GM19397 (cell line): ENCODE data around the gene IQGAP2.
"Not testable (repeated sequence)": the region's sequence is repeated elsewhere in the genome, so short reads cannot be mapped to it uniquely, and the experiment has no call there.

Experiments used
- ATAC-seq: cut with Tn5 transposase; IDR thresholded peaks from one replicate; pipeline ENCODE4 v1.9.1; 2021; ENCODE audit warnings: mild to moderate bottlenecking, moderate library complexity; ENCODE audit not compliant: unreplicated experiment

Gene IQGAP2

DNA sequence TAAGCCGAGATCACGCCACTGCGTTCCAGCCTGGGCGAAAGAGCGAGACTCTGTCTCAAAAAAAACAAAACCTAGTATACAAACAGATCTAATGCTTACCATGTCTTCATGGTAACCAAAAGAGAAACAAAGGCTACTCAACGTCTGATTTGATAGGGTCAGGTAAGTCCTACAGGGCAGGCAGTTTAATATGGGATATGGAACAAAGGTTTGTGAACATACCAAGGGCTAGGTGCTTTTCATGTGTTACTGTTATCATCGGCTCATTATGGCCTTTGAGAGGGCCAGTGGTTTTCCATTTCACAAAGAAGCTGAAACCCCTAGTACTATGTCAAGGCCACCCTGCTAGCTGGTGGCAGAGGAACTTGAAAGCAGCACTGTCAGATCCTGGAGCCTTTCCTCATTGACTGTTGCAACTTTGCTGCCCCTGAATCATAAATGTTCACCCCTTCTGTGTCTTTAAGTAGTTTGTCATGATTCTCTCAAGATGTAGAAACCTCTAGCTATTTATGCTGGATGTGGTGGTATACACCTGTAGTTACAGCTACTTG is 5.1 kb downstream of the IQGAP2 start:
- ATAC-seq, result no peak

DNA sequence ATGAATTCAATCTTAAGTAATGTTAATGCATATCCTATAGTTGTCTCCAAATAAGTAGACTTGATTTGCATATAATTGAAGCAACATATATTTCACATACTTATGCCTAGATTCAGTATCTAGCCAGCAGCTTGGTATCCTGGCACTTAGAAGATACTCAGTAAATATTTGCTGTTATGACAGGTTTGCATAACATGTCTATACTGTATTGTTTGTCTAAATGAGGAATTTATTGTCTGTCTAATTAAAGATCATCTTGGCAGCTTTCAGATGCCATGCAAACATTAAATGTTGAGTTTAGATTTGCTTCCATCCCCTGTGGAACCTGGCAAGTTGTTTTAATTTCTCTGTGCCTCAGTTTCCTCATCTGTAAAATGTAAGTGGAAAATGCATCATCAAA is 9.4 kb downstream of the IQGAP2 start:
- no peak for ATAC-seq

DNA sequence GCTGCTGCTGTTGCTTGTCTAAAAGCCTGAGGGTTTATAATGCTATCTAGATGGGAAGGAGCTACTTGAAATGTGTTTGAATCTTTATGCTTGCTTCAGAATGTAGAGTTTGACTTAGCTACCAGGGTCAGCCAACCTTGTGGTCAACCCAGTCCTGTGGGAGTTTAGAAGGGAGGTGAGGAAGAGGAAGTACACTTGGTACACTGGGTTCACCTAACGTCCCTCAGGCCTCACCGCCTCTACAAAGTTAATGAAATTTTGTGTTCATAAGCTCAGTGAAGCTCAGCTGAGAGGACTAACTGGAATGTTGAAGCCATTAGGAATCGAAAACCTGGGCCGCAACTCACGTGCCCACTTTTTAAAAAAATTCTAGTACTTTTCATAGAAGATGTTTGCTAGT is 10.7 kb downstream of the IQGAP2 start:
- no peak for ATAC-seq

DNA sequence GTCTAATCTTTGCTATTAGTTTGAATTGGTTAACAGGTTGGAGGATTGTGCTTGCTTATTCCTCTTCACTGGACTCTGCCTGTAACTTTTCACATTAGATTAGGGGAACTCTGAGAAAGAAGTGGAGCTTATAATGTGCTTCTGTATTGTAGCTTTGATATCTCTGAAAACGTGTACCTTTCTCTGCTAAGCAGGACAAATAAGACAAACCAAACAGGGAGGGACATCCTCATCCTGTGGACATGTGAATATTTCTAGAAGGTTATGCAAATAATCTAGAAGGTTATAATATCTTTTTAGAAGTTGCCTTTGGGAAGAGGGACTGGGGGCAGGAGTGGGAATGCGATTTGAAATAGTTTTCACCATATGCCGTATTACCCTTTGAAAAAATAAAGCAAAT is 11.7 kb downstream of the IQGAP2 start:
- no peak for ATAC-seq

DNA sequence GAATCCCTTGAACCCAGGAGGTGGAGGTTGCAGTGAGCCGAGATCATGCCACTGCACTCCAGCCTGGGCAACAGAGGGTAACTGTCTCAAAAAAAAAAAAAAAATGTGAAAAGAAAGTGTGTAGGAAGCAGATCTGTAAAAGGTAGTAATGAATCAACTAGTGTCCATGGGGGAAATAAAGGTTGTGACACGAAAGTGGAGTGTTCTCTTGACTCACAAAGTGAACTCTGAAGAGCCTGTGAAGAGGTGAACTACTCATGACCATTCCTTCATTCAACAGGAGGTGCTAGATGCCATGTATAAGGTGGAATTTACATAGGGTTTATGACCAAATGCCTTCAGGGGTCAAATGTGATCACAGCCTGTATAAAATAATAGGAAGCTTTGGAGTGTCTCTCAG is 12.8 kb downstream of the IQGAP2 start:
- ATAC-seq, result no peak

DNA sequence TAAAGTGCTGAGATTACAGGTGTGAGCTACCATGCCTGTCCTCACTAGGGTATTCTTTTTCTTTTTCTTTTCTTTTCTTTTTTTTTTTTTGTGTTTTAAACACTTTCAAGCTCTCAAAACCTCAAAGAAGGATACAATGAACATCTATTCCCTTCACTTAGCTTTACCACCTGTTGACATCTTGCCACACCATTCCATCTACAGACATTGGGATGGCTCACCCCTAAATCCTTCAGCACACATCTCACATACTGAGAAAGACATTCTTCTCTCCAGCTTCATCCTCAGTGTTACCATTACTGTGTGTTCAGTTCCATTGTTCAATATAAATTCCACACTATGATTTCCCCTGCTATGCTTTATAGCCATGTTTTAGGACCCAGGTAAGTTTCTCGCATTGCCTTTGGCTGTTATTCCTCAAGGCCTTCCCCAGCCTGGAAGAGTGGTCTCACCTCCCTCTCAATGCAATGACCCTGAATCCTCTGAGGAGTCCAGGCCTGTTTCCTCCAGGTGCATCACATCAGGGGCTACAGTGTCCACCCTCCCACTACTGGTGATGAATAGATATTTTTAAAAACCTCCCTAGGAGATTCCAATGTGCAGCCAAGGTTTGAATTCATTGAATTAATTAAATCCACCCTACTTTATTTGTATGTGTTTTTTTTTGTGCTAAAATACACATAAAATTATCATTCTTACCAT is 16.7 kb downstream of the IQGAP2 start:
- ATAC-seq, result no peak

DNA sequence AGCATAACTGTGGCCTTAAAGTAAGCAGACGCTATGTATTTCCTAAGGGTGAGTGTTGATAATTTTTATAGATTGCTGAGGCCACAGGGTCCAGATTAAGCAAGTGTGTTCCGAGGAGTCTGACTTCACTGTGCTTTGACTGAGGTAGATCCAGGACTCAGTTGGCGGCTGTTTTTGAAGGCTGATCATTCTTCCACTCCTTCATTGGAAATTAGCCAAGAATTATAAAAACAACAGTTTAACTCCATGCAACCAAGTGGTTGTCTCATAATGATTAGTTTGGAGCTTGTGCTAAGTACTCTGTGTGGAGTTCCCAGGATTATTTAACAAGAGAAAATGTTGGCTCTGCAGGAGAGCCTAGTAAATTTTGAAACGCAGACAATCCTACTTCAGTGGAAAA is 19.1 kb downstream of the IQGAP2 start:
- ATAC-seq, result no peak

DNA sequence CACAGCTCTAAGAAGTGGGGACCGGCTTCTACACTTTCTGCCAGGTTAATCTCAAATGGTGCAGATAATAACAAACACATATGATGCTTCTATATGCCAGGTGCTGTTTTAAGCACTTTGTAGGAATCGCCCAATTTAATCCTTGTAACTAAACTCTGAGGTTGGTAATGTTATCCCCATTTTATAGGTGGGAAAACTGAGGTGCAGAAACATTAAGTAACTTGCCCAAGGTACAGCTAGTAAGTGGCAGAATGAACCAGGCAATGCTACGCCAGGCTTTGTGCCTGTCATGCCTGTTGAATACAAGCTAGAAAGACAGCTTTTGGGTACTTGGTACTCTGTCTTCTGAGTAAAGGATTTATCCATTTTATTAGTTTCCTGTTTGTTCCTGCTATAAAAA is 19.7 kb downstream of the IQGAP2 start:
- no peak for ATAC-seq

DNA sequence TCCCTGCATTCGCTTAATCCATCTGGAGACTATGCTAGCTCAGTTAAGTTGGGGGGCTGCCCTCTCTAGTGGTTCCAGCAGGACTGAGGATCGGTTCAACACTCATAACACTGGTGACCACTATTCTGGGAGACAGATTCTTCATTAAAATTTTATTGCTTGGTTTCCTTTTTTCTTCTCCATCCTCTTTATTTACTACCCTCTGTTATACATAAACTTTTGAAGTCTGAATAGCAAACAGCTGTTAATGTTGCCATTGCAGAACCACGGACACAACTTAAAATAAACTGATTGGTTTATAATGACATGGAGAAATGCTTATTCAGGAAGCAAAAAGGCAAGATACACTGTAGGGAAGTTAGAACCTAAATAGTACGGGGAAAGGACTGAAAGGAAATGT is 22.1 kb downstream of the IQGAP2 start:
- ATAC-seq, result no peak

DNA sequence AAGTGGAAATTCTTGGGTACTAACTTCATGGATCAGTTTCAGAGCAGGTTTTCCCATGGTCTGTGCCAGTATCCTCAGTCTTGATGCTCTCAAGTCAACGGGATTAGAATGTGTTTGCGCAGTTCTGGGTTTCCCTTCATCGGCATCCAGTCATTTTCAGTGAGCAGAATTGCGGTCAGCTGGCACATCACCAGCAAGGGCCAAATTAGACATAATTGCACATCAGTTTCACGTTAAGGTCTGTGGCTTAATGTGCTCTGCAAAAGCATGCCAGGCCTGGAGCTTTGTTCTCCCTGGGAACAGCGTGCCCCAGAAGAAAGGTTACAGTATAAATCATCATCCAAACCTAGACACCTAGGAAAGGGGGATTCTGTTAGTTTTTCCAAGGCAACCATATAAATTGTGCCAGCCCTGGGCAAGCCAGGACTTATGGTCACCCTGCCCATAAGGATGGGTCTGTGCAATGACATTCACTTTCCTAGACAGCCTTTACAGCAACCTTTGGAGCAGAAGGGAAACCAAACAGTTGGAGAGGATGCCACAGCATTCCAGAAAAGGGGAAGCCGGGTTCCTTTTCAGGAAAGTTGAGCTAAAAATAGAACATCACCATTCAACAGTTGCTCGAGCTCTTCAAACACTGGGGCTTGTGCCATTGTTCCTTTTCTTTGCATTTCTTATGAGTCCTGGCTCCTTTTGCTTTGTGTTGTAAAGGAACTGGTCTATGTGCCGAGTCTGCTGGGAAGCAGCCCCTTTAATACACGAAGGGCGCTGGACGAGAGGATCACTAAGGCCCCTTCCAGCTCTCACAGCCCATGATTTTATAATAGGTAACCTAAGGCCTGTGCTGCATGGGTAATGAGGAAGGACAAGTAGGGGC is 23.1 kb downstream of the IQGAP2 start:
- no peak for ATAC-seq

DNA sequence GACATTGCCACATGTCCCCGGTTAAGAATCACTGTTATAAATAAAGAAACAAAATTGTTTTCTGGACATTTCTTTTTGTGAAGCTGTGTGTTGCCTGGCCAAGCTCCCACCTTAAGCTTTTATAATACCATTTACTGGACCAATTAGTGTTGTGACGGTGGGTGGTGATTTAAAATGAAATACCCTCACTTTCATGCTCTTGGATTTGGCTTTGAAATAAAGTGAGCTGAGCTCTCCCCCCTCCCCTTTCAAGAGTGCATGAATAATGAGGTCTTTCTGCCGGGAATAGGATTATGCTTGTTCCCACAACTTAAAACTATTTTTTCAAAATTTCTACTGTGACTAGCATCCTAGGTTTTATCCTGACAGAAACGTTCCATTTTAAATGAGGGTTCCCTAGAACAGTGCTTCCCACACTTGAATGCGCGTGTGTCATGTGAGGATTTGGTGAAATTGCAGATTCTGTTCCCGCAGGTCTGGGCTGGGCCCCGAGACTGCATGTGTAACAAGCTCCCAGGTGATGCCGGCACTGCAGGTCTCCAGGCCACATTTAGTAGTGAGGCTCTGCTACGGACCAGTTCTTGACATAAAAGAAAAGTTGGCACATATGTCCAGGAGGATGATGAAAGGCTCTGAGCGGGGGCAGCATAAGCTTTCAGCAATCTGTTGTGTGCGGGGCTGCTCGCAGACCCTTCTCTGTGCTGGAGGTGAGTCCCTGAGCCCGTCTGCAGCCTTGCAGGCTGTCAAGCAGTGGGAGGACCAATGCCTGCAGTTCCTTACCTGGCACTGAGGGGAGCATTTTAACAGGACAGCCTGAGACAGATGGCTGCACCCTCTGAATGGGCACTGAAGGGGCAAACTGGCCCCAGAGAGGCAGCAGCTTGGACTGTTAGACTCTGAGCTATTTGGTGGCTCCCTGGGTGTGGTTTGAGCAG is 24.4 kb downstream of the IQGAP2 start:
- no peak for ATAC-seq

DNA sequence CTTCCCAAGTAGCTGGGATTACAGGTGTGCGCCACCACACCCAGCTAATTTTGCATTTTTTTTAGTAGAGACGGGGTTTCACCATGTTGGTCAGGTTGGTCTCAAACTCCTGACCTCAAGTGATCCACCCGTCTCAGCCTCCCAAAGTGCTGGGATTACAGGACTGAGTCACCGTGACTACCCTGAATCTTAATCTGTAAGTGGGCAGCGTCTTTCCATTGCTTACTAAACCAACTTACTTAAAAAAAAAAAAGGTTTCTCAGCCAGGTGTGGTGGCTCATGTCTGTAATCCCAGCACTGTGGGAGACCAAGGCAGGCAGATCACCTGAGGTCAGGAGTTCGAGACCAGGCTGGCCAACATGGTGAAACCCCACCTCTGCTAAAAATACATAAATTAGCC is 25.5 kb downstream of the IQGAP2 start:
- ATAC-seq, result not testable (repeated sequence)

DNA sequence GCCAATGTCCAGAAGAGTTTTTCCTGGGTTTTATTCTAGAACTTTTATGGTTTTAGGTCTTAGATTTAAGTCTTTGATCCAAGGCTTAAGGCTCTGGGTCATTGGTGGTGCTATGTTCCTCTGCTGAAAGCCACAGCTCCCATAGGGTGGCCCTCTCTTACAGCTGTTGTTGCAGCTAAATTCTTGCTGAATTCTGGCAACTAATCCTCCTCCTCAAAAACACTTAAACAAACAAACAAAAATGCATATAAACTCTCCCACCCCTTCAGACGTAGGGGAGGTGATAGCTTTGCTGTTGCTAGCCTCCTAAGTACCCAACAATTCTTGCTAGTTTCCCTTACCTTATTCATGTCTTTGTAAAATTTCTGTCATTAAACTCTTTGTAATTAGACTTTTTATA is 30.2 kb downstream of the IQGAP2 start:
- no peak for ATAC-seq

DNA sequence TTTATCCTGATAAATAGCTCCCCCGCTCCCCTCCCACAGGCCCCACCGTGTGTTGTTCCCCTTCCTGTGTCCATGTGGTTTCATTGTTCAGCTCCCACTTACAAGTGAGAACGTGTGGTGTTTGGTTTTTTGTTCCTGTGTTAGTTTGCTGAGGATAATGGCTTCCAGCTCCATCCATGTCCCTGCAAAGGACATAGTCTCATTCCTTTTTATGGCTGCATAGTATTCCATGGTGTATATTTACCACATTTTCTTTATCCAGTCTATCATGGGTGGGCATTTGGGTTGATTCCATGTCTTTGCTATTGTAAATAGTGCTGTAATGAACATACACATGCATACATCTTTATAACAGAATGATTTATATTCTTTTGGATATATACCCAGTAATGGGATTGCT is 34.4 kb downstream of the IQGAP2 start:
- not testable (repeated sequence) for ATAC-seq

DNA sequence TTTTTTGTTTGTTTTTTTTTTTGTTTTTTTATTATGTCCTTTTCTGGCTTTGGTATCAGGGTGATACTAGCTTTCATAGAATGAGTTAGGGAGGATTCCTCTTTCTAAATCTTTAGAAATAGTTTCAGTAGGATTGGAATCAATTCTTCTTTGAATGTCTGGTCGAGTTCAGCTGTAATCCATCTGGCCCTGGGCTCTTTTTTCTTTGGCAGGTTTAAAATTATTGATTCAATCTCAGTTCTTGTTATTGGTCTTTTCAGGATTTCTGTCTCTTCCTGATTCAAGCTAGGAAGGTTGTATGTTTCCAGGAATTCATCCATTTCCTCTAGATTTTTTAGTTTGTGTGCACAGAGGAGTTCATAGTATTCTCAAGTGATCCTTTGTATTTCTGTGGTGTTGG is 34.9 kb downstream of the IQGAP2 start:
- no peak for ATAC-seq

DNA sequence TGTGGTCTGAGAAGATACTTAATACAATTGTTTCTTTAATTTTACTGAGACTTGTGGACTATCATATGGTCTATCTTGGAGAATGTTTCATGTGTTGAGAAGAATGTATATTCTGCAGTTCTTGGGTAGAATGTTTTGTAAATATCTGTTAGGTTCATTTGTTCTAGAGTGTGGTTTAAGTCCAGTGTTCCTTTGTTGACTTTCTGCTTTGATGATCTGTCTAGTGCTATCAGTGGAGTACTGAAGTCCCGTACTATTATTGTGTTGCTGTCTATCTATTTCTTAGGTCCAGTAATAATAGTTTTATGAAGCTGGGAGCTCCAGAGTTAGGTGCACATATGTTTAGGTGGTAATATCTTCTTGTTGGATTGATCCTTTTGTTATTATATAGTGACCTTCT is 36.1 kb downstream of the IQGAP2 start:
- no peak for ATAC-seq

DNA sequence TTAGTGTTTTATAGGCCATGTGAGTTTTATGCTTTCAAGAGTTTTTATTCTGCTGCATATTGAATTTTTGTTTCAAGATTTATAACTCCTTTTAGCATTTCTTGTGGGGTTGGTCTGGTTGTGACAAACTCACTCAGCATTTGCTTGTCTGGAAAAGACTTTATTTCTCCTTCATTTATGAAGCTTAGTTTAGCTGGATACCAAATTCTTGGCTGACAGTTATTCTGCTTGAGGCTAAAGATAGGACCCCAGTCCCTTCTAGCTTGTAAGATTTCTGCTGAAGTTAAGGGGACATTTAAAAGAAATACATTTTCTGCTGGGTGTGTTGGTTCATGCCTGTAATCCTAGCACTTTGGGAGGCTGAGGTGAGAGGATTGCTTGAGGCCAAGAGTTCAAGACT is 36.8 kb downstream of the IQGAP2 start:
- no peak for ATAC-seq

DNA sequence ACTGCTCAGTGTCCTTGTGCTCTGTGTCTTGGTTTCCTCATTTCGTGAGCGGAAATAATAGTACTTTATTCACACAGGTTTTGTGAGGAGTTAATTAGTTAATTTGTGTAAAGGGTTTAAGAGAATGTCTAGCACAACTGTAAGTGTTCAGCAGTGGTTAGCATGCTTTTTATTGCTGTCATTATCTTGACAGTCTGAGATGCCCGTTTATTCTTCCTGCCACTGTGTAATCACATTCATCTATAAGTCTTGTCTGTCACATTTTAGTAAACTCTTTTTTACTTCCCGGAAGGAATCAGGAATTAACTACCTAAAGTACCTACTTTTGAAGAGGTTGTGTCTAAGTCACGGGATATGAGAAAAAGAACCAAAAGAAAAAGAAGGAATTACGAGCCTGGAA is 38.0 kb downstream of the IQGAP2 start:
- no peak for ATAC-seq

DNA sequence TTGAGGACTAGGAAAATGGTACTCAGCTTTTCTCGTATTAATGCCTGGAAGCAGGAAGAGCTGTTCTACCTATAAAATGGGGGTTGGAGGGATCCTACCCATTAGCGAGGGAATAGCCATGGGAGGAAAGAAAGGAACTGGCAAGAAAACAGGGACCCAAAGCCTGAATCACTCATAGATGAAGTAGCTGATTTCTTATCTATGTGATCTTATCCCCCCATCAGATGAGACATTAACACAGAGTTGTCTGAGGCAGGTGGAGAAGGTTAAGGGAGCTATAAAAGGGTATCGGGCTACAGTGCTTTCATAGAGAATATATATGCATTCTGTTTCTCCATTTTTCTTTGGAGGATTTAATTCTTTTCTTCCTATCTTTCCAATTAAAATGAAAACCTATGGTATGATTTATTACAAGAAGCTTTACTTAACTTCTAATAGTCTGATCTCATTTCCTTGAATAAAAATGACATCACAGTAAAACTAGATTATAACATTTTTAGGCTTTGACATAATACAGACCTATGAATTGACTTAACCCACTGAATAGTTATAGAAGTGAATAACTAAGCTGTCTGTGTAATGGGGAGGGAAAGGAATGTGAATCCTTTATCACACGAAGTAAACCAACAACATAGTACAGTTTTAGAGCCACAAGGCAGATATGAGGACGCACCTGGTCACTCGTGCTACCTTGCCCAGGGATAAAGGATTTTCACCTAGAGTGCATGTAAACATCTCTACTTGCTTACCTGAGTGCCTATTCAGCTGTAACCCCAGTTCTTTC is 39.0 kb downstream of the IQGAP2 start:
- ATAC-seq, result no peak

DNA sequence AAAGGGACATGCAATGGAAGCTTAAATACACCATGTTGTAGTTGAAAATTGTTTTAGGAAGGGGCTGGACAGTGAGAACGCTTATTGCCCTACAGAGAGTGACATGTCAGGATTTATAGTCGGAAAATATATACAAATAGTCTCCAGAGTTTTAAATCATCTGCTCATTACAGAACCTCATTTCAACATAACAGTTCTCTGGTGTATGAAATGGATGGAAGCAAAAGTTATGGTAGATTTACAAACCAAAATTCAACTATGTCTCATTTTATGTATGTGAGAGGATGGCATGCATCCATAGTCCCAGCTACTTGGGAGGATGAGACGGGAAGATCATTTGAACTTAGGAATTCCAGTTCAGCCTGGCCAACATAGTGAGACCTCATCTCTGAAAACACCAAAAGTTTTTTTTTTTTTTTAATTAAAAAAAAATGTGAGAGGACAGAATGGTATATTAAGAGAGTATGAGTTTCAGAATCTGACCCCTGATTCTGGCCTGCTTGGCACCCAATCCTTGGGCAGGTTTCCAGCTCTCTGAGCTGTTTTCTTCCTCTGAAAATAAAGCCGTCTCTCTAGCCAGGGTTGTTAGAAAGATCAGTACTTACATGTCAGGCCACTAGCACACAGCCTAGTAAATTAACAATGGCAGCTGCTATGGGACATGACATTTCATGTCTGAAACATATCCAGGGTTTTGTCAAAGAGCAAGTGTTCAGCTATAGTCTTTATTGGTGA is 40.1 kb downstream of the IQGAP2 start:
- ATAC-seq, result no peak
